Frontal cortex (tissue), 4 donors: ENCODE data around the gene PKLR. TPM values are rescaled to one million over a fixed set of nuclear protein-coding genes. Genes with fewer than 3 reads are reported as not detected.
"Not testable (repeated sequence)": the region's sequence is repeated elsewhere in the genome, so short reads cannot be mapped to it uniquely, and the experiment has no call there.

Experiments used
- DNase-seq, 2 donors: peaks; one replicate each; pipeline ENCODE4 v3.0.0; 2012; ENCODE audit warnings: low spot score in 2 of 2
- FAIRE-seq: peaks from 2 replicates; lab custom pipeline; 2012; peaks lifted over from hg19 to GRCh38; lab: Jason Lieb, UNC
- total RNA-seq: library from RNA; depleted of rRNA; stranded (reverse); fragments of >200 nt; gene quantifications from one replicate; pipeline ENCODE4 v1.2.3, GENCODE V29; 2014
- donor health status: control.
- donor health status: control.
- donor health status: control.

Gene PKLR
- total RNA-seq, 1 donor from 2014 or later, result not detected

GRCh38 chr1:155291006-155291405 lies 10.2 kb downstream of the PKLR start:
- not testable (repeated sequence) for DNase-seq, FAIRE-seq

GRCh38 chr1:155287987-155288543 lies 13.2 kb downstream of the PKLR start:
- no peak for FAIRE-seq

GRCh38 chr1:155286544-155286943 lies 14.7 kb downstream of the PKLR start:
- DNase-seq, result no peak
- no peak for FAIRE-seq

More at GRCh38 chr1:155287987-155288543, 13.2 kb downstream of the PKLR start:
- no peak for DNase-seq

DNA sequence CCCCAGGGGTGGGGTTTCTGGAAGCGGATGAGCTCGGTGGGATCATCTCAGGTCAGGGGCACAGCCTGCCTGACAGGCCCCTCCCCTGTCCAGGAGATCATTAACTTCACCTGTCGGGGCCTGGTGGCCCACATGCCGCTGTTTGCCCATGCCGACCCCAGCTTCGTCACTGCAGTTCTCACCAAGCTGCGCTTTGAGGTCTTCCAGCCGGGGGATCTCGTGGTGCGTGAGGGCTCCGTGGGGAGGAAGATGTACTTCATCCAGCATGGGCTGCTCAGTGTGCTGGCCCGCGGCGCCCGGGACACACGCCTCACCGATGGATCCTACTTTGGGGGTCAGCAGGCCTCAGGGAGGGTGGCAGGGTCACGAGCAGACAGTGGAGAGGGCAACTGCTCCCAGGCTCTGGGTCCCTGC lies 15.6 kb downstream of the PKLR start:
- DNase-seq (no peak), FAIRE-seq (no peak)

- DNase-seq, result no peak
- no peak for FAIRE-seq
These were observed 16.2 kb downstream of the PKLR start for GRCh38 chr1:155285063-155285462.

- DNase-seq (no peak), FAIRE-seq (no peak)
These were observed 16.8 kb downstream of the PKLR start for GRCh38 chr1:155284476-155284875.

DNA sequence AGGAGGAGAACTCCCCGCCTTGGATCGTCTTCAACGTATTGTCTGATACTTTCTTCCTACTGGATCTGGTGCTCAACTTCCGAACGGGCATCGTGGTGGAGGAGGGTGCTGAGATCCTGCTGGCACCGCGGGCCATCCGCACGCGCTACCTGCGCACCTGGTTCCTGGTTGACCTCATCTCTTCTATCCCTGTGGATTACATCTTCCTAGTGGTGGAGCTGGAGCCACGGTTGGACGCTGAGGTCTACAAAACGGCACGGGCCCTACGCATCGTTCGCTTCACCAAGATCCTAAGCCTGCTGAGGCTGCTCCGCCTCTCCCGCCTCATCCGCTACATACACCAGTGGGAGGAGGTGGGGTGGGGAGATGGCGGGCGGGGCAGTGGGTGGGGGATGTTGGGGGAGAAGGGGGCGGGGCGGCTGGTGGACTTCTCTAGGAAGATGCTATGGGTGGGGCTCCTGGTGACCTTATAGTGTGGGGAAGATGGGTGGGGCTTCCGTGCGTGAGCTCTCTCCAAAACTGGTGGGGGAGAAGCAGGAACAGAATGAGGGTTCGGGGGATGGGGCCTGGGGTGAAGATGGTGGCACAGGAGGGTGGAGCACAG lies 18.6 kb downstream of the PKLR start:
- DNase-seq (no peak), FAIRE-seq (no peak)

DNA sequence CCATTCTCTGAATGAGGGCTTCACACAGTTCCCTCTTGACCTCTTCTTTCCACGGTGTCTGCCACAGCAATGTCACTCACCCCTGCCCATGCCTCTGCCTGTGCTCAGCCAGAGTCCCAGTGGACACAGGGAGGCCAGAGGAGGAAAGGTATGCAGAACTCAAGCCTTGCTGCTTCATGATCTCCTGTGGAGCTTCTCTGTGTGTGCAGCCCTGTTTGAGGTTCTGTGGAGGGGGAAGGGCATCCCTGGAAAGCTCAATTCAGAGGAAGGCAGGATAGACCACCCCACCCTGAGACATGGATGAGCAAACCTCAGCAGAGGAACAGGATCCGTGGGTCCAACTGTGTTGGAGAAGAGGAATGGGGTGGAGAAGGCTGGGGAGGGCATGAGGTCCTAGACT lies 22.0 kb downstream of the PKLR start:
- FAIRE-seq, result no peak
- DNase-seq, result no peak

- FAIRE-seq, result no peak
- no peak for DNase-seq
These were observed 22.5 kb downstream of the PKLR start for GRCh38 chr1:155278689-155279160.

DNA sequence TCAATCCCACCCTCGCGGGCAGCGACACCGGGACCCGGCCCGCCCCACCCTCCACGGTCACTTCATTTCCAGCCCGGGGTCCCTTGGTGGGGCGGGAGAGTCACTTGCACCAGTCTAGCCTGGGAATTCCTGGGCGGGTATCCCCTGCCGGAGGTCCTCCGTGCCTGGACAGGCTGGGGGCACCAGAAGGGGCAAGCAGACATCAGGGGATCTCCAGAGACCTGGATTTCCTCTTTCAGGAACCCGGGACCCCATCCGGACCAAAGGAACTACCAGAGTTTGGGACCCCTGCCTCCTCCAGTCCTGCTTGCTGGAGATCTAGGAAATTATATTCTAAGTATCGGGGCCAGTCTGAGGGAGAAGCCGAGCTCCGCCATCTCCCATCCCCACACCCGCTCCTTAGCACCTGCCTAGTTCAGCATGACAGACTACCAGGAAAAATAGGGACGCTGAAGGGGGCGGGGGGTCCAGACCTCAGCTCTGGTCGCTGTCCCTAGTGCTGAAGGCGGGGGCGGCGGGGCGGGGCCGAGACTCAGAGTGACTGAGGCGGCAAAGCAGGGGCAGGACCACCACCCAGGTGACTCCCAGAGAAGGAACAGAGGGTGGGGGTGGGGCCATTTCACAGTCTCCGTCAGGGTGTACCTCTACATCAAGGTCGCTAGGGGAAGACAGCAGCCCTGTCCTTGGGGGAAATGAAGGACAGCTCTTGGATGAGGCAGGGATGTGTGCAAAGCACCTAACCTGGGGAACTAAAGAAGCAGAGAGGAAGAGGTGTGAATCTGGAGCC lies 23.1 kb downstream of the PKLR start:
- FAIRE-seq (no peak), DNase-seq (peak in 1 of 2 donors; percentile 35)

DNA sequence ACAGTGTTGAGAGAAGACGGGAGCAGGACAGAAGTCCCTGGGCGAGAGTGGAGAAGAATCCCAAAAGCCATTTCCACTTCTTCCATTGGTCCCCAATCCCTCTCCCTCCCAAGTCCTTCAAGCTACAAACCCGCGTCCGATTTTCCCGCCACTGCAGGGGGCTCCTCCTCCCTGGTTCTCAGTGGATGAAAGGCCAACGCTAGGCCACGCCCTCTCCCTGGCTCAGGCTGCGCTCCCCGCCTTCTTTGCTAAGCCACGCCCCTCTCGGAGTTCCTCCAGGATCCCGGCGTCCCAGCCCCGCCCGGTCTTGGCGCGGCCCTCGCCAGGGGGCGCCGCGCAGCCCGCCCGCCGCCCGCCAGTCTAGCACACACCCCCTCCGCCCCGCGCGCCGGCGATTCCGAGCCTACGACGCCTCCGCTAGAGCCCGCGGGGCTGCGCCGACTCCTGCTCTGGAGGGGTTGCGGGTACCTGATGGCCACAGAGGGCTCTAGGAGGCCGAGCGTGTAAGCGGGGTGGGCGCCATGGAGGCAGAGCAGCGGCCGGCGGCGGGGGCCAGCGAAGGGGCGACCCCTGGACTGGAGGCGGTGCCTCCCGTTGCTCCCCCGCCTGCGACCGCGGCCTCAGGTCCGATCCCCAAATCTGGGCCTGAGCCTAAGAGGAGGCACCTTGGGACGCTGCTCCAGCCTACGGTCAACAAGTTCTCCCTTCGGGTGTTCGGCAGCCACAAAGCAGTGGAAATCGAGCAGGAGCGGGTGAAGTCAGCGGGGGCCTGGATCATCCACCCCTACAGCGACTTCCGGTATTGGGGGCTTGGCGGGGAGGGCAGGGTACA lies 24.0 kb downstream of the PKLR start, which contains the start of gene HCN3:
TSS of gene HCN3 (plus strand) at position 394 of the 832 bp plus-strand sequence. CDS start at position 522, 128 bp downstream.
- DNase-seq (peak; percentile 98 to 100), FAIRE-seq (no peak)

- DNase-seq (peak; percentile 95 to 96), FAIRE-seq (no peak)
These were observed 27.6 kb downstream of the PKLR start, which contains the start of gene CLK2 for GRCh38 chr1:155273343-155274245. Gene CLK2 (minus strand): TSS chr1:155273504. CDS start chr1:155270977, 2,527 bp downstream.

DNA sequence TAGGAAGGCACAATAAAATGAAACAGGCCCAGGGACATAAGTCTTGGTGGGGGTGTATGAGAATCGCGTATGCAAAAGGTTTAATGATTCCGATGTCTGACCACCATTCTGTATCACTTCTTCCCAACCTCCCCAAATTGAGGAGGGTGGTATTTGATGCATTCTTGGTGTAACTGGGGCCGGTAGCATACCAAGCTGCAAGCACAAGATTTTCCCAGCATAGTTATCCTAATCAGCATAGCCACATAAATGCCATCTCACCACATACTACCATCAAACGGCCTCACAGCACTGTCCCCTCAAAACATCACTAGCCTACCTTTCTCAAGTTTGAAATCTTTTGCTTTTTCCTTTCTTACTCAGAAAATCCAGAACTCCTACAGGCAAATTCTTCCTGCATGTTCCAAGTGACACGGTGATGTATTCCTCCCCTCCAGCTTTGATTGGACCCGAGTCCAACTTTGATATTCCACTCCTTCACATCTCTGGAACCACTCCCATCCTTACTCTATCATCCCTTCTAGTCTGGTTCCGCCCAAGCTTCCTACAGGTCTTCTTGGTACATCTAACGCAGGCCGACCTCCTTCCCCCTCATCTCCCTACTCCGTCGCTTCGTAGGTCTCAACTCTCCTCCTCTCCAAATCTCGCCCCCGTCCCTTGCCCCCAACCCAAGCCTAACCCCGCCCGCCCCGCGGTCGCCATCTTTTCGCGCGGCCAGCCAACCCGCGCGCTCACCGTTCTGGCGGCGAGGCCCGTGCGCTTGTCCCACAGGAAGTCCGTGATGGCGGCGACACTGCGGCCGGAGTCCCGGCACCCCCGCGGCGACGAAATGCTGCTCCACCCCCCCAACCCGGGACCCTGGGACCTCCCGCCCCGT lies 28.5 kb downstream of the PKLR start:
- DNase-seq (no peak), FAIRE-seq (no peak)

DNA sequence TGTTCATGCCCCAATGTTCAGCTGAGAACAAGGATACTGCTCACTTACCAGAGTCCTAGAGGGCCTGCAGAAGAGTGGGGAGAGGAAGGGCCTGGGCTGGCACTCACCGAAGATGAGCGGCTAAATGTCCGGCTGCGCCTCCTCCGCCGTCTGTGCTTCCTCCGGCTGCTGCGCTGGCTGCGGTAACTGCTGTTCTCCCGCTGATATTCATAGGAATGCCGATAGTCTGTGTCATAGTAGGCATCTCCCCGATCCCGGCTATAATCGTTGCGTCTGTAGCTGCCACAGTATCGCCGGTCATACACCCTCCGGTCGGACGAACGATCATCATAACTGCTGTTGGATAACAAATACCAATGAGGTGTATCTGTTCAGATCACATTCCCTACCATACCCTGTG lies 31.9 kb downstream of the PKLR start:
- DNase-seq (no peak), FAIRE-seq (no peak)

- DNase-seq, result no peak
- FAIRE-seq, result no peak
These were observed 32.6 kb downstream of the PKLR start for GRCh38 chr1:155268630-155269029.

- FAIRE-seq (no peak), DNase-seq (no peak)
These were observed 33.9 kb downstream of the PKLR start for GRCh38 chr1:155267373-155267772.

- DNase-seq, result no peak
- no peak for FAIRE-seq
These were observed 34.7 kb downstream of the PKLR start for GRCh38 chr1:155266553-155266952.

DNA sequence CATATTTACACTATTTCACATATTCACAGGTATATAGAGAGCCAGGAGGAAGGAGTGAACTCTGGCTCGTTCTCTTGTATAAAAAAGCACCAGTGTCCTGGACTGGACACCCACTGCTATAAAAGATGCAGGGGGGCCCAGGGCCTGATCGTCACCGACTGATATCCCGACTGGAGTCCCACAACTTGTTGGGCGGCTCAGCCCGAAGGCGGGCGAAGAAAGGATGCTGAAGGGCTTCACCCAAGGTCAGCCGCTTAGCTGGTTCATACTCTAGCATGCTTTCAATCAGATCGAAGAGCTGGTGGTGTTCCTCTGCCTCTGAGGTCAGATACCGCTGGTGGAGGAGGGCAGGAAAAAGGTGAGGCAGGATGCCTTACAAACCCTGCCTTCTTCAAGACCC lies 38.2 kb downstream of the PKLR start:
- FAIRE-seq, result no peak
- DNase-seq, result no peak
